8988T (cell line): ENCODE measurements around the gene IER3.
A peak's percentile ranks its signal among the peaks of the same experiment; 100 is the strongest.
"Not testable (repeated sequence)": the region's sequence is repeated elsewhere in the genome, so short reads cannot be mapped to it uniquely, and the experiment has no call there.

Experiments
- DNase-seq: peaks from one replicate; pipeline ENCODE4 v3.0.0; 2011

The IER3 gene

DNA sequence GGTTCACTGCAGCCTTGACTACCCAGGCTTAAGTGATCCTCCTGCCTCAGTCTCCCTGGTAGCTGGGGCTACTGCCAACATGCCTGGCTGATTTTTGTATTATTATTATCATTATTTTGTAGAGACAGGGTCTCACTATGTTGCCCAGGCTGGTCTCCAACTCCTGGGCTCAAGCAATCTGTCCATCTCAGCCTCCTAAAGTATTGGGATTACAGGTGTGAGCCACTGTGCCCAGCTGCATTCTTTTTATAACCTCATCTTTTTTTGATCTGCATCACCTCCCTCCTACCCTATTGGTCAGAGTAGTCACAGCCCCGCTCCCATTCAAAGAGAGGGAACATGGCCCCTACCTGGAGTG is 23.6 kb upstream of the IER3 start:
- DNase-seq: no peak

DNA sequence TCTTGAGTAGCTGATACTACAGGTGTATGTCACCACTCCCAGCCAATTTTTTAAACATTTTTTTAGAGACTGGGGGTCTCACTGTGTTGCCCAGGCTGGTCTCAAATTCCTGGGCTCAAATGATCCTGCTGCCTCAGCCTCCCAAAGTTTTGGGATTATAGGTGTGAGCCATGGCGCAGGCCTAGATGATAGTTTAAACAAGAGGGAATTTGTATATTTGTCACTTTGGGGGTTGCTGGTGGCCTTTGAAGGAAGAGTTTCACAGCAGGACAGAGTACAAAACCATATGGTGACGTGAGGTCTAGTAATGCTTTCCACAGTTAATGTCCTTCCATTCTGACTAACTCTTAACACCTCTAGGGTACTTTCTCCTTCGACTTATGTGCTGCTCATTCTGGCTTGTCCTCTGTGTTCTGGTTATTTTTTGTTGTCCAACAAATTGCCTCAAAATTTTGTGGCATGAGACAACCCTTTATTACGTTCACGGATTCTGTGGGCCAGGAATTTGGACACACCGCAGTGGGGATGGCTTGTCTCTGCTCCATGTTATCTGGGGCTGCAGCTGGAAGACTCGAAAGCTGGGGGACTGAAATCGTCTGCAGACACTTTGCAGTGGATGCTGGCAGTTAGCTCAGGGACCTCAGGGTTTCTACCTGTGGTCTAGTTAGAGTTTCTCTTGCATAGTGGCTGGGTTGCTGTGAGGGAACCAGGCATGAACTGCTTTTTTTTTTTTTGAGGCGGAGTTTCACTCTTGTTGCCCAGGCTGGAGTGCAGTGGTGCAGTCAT is 23.0 kb upstream of the IER3 start:
- no peak for DNase-seq

DNA sequence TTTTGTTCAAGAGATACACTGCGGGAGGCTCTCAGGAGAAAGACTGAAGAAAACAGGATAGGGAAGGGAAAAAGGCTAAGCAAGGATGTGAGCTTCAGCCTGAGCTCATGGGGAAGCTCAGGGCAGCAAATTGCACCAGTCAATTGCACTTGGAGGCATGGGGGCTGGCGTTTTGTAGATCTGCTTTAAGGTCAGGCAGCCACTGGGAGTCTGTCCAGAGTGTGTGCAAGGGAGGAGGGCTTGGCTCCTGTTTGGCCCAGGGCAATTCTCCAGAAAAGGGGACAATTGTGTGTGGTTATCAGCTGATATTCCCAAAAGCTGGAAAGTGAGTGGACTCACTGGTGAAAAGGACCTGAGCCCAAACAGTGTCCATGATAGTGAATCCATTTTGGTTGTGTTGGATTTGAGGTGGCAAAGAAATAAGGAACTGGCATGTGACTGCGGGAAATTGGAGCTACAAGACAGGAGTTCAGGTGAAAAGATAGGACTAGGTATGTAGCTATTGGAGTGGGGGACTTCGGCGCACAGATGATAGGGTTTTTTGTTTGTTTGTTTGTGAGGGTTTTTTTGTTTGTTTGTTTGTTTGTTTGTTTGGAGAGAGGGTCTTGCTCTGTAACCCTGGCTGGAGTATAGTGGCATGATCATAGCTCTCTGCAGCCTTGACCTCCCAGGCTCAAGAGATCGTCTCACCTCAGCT is 22.3 kb upstream of the IER3 start:
- DNase-seq: no peak

DNA sequence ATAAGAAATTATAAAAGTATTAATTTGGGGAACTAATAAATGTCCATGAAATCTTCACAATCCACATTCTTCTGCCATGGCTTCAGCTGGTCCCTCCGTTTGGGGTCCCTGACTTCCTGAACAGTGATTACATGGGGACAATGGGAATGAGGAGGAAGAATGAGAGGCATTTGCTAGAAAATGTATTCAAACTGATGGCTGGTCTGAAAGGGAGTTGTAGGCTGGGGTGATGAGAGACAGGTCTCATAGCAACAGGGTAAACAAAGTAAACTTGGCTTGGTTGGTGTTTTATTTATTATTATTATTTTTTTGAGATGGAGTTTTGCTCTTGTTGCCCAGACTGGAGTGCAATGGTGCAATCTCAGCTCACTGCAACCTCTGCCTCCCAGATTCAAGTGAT is 21.1 kb upstream of the IER3 start:
- DNase-seq: not testable (repeated sequence)

- DNase-seq: not testable (repeated sequence)
These were observed 20.2 kb upstream of the IER3 start for GRCh38 chr6:30764490-30765043.

- DNase-seq: peak; percentile 46
These were observed 19.5 kb upstream of the IER3 start for GRCh38 chr6:30763618-30764489.

- DNase-seq: no peak
These were observed 18.8 kb upstream of the IER3 start for GRCh38 chr6:30763155-30763617.

- no peak for DNase-seq
These were observed 17.6 kb upstream of the IER3 start for GRCh38 chr6:30761791-30762429.

DNA sequence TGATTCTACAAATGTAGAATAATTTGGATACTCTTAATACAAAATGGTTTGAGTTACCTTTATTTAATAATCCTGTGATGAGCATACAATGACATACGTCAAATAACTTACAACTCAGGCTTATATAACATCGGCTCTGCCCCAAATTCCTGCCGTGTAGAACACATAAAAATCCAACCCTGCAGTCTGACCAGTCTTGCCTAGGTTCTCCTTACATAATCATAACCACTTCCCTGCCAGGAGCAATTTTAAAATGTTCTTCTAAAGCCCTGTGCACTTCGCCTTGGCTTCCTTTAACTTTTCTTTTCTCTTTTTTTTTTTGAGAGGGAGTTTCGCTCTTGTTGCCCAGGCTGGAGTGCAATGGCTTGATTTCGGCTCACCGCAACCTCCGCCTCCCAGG is 16.2 kb upstream of the IER3 start:
- DNase-seq: no peak

- peak; percentile 71 for DNase-seq
These were observed 15.4 kb upstream of the IER3 start for GRCh38 chr6:30759575-30760239.

DNA sequence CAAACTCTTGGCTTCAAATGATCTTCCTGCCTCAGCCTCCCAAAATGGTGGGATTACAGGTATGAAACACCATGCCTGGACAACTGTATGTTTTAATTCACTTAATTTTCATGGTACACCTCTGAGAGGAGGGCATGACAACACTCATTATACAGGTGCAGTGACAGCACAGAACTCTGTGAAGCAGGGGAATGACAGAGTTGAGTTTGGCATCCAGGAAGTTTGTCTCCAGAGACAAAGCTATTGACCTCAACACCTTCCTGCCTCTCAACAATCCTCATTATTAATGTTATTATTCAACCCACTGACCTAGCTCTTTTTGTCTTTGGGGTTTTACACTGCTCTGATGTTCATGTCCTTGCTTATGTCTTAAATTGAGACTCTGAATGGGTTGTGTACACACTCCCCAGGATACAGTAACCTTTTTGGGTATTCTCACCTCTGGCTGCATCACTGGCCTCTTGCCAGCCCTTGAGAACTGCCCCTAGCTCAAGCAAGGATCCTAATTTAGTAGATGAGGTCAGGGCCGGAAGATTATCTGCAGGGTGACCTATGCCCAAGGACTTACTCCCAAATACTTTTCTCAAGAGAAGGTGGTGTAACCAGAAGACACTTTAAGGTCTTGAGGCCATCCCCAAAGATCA is 13.0 kb upstream of the IER3 start:
- DNase-seq: no peak

GRCh38 chr6:30756405-30757003 is 12.2 kb upstream of the IER3 start:
- not testable (repeated sequence) for DNase-seq

- no peak for DNase-seq
These were observed 10.3 kb upstream of the IER3 start for GRCh38 chr6:30754631-30755030.

GRCh38 chr6:30752157-30752927 is 8.0 kb upstream of the IER3 start:
- DNase-seq: peak; percentile 59

GRCh38 chr6:30750379-30750668 is 6.0 kb upstream of the IER3 start:
- no peak for DNase-seq

DNA sequence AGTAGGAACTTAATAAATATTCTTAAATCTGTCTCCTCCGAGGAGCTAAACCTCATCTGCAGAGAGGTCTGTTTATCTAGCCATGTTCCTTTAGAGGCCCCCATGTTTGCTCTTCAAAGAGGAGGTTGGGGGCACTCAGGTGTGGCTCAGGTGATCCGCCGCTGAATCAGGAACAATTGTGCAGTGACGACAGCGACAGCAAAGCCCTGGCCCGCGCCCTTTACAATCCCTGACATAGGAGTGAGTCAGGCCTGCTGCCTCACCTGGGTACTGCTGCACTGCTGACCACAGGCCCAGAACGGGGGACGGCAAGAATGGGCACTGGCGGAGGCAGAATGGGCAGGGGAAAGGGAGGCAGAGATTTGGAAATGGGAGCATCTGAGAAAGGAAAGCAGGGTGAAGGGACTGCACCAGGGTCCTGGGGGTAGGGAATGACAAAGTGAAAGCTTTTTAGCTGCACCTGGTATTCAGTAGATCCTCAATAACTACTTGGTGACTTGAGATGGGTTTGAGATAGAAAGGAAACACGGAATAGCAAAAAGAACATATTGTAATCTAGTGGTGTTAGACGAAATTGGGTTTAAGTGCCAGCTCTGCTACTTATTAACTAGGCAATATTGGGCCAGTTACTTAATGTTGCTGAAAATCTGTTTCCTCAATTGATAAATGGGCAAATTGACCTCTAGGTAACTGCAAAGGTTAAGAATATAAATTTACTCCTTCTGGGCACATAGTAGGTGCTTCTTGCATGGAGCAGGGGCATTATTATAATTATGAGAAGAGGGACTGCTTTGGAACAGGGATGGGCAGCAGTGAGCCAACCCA is 5.4 kb upstream of the IER3 start:
- DNase-seq: no peak

GRCh38 chr6:30748851-30749540 is 4.6 kb upstream of the IER3 start:
- no peak for DNase-seq

DNA sequence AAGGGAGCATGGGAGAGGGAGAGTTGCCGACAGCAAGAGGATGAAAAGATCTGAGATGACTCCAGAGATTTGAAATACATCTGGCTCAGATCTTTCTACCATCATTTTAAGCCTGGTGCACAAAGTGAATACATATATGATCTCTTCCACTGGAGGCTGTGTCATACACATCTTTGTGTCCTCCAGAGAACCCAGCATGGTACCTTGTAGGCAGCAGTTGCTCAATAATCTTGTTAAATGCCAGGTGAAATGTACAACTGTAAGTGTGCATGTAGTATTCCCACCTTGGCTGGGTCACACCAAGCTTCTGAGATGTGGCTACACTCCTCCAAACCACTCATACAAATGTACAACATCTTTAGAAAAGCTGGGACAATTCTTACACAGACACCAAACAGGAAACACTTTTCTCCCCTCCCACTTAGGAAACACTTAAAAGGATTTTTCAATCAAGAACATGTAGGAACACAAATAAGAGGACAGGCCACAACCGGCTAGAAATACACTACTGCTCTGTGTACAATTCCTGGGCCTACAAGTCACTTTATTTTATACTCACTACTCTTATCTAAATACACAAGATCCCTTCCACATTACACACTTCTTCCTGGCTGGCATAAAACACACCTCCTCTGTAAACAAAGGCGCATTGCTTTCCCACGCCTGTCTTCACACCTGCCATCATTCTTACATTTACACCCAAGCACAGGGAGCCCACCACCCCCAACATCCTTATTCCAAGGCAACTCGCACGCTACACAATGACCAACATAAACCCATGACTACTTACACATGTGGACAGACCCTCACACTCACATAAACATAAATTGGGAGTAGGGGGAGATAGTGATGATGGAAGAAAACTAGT is 3.8 kb upstream of the IER3 start:
- no peak for DNase-seq
